ENCODE data around the gene ADRA2A.

The ADRA2A gene

GRCh38 chr10:111110771-111111170 lies 33.9 kb downstream of the ADRA2A start:
- TF ChIP-seq CTCF (conservative IDR thresholded peaks at IDR 0.05; ENCODE audit: low read length), result no peak
- no peak overlapping the region for H3K4me3 ChIP-seq (ENCODE audit: low read length)
- DNase-seq (ENCODE audit: low read depth), result no peak

- no peak for TF ChIP-seq CTCF (conservative IDR thresholded peaks at IDR 0.05; ENCODE audit: low read length)
- DNase-seq (ENCODE audit: low read depth), result no peak
- H3K4me3 ChIP-seq (ENCODE audit: low read length), result no peak overlapping the region
These were observed 35.5 kb downstream of the ADRA2A start for GRCh38 chr10:111112333-111112732.

- DNase-seq (ENCODE audit: low read depth), result no peak
- TF ChIP-seq CTCF (conservative IDR thresholded peaks at IDR 0.05; ENCODE audit: low read length), result no peak
- no peak overlapping the region for H3K4me3 ChIP-seq (ENCODE audit: low read length)
These were observed 36.6 kb downstream of the ADRA2A start for GRCh38 chr10:111113238-111113960.

GRCh38 chr10:111113961-111114757 lies 37.3 kb downstream of the ADRA2A start:
- no peak overlapping the region for H3K4me3 ChIP-seq (ENCODE audit: low read length)
- peak; percentile 54 for DNase-seq (ENCODE audit: low read depth)
- no peak for TF ChIP-seq CTCF (conservative IDR thresholded peaks at IDR 0.05; ENCODE audit: low read length)

- no peak for TF ChIP-seq CTCF (conservative IDR thresholded peaks at IDR 0.05; ENCODE audit: low read length)
- DNase-seq (ENCODE audit: low read depth), result no peak
- H3K4me3 ChIP-seq (ENCODE audit: low read length), result no peak overlapping the region
These were observed 38.1 kb downstream of the ADRA2A start for GRCh38 chr10:111114758-111115500.

GRCh38 chr10:111116211-111116610 lies 39.4 kb downstream of the ADRA2A start:
- H3K4me3 ChIP-seq (ENCODE audit: low read length), result no peak overlapping the region
- TF ChIP-seq CTCF (conservative IDR thresholded peaks at IDR 0.05; ENCODE audit: low read length), result no peak
- DNase-seq (ENCODE audit: low read depth), result no peak
